Fibroblast of skin of right quadriceps (primary cell): ENCODE results near the gene SV2A.
"Not testable (repeated sequence)": the region's sequence is repeated elsewhere in the genome, so short reads cannot be mapped to it uniquely, and the experiment has no call there.

ENCODE experiments used
- DNase-seq: peaks from one replicate; pipeline ENCODE4 v3.0.0-alpha.2; 2013

The SV2A gene, protein sequence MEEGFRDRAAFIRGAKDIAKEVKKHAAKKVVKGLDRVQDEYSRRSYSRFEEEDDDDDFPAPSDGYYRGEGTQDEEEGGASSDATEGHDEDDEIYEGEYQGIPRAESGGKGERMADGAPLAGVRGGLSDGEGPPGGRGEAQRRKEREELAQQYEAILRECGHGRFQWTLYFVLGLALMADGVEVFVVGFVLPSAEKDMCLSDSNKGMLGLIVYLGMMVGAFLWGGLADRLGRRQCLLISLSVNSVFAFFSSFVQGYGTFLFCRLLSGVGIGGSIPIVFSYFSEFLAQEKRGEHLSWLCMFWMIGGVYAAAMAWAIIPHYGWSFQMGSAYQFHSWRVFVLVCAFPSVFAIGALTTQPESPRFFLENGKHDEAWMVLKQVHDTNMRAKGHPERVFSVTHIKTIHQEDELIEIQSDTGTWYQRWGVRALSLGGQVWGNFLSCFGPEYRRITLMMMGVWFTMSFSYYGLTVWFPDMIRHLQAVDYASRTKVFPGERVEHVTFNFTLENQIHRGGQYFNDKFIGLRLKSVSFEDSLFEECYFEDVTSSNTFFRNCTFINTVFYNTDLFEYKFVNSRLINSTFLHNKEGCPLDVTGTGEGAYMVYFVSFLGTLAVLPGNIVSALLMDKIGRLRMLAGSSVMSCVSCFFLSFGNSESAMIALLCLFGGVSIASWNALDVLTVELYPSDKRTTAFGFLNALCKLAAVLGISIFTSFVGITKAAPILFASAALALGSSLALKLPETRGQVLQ

DNA sequence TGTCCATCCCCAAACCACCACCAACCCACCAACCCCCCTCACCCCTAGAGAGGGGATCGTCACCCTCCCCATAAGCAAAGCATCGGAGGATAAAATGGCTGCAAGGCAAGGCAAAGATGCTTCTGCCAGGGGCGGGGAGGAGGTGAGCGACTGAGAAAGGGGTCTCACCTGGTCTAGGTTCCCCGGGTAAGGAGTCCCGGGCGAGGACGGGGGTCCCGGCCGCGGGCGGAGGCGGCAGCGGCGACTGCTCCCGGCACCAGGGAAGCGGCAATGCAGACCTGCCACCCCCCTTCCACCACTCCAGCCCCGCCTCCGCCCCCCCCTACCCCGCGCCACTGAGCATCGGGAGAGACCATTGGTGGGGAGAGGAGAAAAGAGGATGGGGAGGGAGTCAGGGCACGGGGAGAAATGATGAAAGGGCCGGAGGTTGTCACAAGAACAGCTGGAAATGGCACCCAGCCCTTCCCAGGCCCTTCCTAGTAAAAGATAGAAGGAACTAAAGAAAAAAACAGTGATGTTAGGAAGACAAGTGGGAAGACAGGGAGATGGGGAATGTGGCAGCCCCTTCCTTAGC lies at the start of gene SV2A:
TSS of gene SV2A (minus strand) at position 274 of the 574 bp plus-strand sequence. CDS start 4,004 bp downstream, outside the sequence.
- peak; percentile 67 for DNase-seq

DNA sequence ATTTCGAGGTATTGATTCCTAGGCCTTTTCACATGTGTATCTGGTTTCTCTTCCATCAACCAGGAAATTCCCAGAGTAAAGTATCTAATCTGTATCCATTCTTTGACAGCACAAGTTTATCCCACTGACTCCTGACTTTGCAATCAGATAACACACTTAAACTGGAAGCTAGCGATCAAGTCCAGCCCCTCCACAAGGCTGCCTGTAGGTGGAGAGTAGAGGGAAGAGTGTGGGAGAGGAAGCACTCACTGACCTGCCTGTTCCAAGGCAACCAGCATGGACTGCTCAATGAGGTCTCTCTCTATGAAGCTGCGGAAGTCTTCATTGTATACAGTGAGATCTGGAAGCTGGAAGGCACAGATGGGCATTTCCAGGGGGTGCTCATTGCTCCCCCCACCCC lies 49.4 kb upstream of the SV2A start:
- no peak for DNase-seq

DNA sequence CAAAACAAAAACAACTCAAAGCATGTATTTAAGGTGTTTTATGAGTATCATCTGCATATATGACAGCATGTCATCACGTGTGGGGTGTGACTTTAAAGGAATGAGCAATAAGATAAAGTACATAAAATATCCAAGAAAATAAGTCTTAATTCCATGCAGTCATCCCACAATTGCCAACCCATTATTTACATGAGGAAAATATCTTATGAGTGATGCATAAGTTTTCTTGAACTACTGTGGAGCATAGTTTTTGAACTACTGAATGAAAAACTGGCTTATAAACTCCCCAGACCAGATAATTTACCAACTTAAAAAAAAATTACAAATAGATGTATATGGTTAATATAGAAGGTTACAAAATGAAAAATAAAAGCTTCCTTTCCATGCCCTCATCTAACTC lies 48.8 kb upstream of the SV2A start:
- no peak for DNase-seq

DNA sequence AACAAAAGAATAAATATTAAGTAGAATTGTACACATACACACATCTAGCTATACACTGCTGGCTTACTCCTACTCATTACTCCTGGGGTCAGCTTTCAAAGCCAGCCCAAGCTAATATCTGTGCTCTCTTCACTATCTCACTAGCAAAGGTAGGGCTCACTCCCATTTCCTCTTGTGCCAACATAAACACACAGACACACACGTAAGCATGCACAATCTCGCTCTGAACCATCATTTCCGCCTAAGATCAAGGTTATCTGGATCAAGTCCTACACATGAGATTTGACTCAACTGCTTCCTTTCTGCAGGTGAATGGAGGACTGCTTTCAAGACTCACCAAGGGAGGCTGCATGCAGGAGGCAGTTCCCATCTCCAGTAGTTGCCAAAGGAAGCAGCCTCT lies 47.8 kb upstream of the SV2A start:
- no peak for DNase-seq

DNA sequence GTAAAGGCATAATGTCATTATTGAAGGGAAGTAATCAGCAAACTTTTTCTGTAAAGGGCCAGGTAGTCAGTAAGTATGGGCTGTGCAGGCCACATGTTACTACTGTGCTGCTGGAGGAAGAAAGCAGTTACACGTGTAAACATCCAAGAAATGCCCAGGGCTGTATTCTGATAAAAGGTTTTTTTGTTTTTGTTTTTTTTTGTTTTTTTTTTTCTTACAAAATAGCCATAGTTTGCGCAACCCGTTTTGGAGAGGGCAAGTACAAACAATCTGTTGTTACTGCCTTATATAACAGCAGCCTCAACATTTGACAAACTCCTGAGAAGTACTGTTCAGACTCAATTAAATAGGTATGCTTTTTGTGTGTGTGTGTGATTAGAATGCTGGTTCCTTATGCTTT lies 45.7 kb upstream of the SV2A start:
- DNase-seq, result no peak

DNA sequence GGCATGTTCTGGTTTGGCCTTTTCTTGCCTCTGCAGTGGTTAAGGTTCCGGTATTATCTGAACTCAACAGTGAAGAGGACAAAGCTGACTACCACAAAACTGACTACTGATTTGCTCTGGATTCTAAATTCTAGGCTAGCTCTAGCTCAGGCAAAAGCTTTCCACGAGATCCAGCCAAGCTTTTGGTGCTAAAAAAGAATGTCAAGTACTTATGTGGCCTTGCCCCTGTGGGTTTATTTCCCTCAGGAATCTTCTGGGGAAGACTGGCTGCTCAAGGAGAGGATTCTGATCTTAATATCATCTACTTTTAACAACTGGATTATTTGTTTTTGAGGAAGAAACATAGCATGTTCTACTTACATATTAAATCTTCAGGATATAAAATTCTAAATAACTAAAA lies 45.1 kb upstream of the SV2A start:
- no peak for DNase-seq

DNA sequence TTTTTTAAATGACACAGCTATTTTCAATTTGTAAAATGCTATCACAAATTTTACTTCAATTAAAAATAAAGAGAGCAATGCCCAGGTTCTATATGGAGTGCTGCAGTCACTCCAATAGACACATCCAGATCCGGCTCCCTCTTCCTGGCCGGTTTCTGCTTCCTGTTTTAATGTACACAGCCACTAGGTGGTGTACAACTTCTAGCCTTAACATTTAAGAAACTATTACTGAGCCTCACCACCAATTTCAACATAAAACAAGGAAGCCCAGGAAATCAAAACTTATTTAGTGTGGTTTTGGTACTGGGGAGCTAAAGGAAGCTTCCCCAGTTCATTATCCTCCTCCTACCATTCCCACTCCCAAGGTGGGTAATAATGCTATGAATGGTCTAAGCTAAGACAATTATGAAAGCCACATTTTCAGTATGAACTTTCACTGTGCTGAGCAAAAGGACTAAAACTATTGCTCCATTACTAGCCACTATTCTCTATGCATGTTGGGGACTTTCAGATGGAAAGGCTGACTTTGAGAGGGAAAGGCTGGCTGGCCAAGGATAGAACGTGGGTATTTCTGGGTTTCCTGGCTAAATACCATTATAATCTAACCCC lies 44.5 kb upstream of the SV2A start:
- DNase-seq, result peak; percentile 74

DNA sequence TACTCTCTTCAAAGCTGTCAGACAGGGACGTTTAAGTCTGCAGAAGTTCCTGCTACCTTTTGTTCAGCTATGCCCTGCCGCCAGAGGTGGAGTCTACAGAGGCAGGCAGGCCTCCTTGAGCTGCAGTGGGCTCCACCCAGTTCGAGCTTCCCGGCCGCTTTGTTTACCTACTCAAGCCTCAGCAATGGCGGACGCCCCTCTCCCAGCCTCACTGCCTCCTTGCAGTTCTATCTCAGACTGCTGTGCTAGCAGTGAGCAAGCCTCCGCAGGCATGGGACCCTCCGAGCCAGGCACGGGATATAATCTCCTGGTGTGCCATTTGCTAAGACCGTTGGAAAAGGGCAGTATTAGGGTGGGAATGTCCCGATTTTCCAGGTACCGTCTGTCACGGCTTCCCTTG lies 39.9 kb upstream of the SV2A start:
- DNase-seq, result not testable (repeated sequence)

DNA sequence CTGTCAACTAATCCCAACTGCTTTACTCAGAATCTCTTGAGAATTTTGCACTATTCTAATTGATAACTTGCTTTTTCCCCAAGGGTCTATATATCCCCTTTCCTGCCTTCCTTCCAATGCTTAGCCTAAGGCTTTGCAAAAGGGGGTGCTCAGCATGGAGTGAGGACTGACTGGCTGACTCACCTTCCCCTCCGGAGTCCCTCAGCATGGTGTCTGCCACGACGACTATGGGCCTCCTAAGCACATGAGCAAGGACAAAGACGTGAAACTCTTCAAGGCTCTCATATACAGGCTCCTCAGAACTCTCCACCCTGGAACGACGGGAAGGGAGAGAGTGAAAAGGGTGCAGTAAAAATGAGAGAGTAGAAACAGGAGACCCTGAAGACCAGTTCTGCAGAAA lies 32.3 kb upstream of the SV2A start:
- DNase-seq, result no peak

DNA sequence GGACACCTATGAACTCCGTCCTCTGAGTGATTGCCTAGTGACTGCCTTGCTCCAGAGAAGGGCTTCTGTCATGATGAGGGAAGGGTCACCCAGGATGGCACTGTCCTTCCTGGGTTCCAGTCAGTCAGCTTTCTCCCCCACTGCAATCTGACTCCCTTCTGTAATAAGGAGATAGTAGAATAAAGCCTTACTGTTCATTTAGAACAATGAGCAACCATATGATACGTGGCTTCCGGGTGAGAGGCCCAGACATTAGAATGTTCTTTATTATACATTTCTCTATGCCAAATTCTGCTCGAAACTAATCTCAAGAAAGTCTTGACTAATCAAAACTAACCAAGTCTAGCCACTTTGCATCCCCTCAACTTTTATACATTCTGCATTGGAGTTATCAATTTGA lies 27.6 kb upstream of the SV2A start:
- no peak for DNase-seq

DNA sequence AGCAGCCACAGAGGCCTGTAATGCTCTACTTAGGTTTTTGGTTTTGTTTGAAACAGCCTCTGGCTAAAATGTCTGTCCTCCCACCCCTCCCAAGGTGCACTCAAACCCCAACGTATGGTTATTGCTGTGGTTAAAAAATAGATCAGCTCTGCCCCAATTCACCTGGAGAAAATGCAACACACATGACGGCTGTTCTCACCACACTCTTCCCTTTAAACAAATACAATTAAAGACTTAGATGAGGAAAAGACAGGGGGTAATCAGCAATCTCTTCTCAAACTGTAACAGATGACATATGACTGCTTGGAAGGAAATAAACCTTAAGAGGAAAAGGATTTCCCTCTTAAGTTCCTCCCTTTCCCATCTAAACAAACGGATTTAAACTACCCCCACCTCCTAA lies 25.2 kb upstream of the SV2A start:
- DNase-seq, result no peak

DNA sequence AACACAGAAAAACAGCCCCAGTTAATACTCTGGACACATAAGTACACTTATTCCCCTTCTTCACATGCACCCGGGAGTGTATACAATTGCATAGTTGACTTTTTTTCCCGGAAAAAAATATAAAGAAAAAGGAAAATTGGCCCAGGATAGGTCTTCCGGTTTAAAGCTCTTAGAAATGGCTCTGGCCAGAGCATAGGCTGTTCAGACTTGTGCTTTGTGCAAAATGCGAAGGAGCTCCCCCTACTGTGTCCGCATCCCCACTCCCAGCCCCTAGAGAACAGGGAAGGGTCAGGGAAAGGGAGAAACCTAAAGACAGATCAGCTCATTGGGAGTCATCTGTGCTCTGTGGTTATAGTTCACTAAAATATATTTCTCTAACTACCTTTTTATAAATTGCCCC lies 24.6 kb upstream of the SV2A start:
- peak; percentile 20 for DNase-seq

DNA sequence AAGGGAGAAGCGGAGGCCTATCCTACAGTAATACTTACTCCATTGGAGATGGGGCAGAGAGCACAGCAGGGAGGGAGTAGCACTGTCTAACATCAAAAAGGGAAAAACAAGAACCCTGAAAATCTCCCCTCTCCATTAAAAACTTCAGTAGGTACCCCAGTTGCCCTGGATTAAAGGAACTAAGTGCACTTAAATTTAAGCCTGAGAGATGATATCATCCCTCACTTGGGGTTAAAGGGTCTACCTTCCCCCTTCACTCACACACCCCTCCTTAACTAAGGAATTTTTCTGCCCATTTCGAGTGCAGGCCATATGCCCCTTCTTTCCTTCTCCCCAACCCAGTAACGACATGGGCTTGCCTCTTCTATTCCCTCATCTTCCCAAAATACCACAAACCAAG lies 22.8 kb upstream of the SV2A start:
- DNase-seq, result no peak

DNA sequence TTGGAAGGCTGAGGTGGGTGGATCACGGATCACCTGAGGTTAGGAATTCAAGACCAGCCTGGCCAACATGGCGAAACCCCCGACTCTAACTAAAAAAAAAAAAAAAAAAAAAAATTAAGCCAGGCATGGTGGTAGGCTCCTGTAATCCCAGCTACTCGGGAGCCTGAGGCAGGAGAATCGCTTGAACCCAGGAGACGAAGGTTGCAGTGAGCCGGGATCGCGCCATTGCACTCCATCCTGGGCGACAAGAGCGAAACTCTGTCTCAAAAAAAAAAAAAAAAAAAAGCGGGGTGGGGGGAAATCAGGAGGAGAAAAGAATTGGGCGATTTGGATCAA lies 21.0 kb upstream of the SV2A start:
- not testable (repeated sequence) for DNase-seq

DNA sequence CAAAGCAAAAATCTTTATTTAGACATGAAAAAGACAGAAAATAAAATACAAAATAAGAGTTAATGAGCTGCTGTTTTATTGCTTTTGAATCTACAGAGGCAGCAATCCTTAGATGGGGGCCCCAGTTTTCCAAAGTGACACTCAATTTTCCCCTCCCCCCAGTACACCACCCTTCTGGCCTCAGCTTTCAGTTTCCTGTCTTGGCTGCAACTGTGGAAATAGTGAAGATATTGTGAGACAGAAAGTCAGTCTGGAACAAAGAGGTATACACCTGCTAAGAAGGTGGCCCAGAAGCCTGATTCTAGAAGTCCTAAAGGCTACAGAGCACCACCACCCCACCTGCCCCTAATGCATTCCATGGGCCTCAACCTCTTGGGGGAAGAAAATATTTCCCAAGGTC lies 20.1 kb upstream of the SV2A start:
- no peak for DNase-seq

DNA sequence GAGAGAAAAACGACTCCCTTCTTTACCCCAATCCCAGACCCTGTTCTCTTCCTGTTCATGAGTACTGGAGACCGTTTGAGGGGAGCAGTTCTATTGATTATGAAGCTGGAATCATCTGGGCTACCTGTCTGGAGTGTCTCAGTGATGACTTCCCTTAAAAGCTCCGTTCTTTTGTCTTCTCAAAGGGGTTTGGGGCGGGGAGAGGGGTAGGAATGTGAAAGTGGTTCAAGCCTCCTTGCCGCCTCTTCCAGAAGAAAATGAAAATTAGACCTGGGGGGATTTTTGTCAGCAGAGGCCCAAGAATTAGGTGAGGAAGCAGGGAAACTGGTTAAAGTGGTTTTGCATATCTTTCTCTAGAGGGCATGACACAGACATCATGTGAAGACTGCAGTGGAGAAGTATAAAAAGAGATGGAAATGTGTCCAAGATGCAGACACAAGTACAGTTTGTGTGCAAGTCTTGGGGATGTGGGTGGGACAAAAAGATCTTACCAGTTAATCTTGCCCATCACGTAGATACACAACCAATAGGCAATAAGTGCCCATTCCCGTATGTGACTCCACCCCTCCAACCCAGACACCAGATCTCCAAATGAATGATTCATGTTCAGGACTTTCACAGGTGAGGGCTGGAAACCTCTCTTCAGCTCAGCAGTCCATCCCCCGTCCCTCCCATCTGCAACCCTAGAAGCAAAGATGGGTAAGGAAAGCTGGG lies 19.5 kb upstream of the SV2A start:
- DNase-seq, result peak; percentile 39

DNA sequence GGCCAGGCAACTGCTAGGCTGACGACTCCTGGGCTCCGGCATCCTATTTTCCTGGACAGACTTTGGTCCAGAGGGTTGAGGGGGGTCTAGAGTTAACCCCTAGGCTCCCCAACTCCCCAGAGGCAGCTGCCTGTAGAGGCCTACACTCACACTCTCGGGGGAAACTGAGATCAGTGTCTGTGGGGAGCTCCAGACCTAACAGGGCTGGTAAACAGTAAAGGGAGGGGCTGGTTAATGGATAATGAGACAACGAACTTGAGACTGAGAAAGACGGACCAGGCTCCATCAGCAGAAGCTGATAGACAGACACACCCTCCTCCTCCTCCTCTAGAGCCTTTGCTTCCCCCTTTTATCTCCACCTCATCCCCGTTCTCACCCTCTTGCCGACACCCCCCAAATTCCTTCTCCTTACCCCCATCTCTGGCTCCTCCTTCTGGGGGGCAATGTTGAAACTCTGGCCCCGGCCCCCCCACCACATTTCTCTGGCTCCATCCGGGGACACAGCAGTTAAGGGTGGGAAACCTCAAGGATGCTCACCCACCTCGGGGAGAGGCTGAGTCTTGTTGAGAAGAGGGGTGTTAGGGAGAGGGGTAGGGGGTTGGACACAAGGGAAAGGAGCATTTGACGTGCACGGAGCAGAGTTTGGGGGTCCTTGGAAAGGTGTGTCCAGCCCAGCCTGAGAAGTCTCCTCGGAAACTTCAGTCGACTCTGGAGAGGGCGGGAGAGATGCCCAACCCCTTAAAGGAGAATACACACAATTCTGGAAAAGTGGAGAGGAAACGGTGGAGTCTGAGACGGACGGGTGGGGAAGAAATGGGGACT lies 18.7 kb upstream of the SV2A start, which contains the start of gene MTMR11:
TSS of gene MTMR11 (minus strand) at position 710 of the 822 bp plus-strand sequence. CDS start at position 478, 232 bp downstream.
- DNase-seq, result peak; percentile 43

DNA sequence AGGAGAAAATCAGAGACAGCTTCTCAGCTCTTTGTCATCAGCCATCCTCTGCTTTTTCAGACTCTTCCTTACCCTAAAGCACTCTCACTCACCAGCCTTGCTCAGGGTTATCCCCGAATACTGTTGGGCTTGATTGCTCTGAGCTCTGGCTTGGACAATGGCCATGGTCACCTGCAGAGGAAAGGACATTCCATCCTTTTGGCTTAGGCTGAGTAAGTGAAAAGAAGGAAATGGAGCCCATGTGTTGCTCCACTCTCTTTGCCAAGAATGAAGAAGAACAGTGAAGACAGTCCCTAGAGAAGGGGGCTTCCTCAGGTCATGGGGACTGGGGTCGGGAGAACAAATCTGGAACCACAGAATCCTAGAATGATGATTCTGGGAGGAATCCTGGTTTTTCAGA lies 16.7 kb upstream of the SV2A start:
- no peak for DNase-seq

DNA sequence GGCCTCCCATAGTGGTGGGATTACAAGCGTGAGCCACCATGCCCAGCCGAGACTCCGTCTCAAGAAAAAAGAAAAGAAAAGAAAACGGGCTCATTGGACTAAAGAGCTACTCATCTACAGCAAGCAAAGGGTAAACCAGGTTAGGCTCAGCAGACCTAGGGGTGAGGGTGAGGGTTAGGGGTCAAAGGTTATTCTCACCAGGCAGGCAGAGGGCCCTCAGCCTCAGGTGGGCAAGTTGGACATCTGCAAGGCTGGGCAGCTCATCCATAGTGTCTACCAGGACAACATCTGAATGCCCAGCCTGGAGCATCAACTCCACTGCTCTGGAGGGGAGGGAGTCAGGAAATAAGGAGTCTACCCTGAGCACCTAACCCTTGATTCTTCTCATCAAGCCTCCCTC lies 15.6 kb upstream of the SV2A start:
- no peak for DNase-seq

DNA sequence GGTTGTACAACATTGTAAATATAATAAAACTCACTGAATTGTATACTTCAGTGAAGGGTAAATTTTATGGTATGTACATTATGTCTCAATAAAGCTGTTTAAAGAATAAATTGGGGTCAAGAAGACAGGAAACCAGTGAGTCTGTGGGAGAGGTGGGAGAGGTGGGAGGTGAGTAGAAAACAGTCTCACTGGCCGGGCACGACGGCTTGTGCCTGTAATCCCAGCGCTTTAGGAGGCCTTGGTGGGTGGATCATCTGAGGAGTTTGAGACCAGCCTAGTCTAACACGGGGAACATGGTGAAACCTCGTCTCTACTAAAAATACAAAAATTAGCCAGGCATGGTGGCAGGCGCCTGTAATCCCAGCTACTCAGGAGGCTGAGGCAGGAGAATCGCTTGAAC lies 14.8 kb upstream of the SV2A start:
- no peak for DNase-seq

DNA sequence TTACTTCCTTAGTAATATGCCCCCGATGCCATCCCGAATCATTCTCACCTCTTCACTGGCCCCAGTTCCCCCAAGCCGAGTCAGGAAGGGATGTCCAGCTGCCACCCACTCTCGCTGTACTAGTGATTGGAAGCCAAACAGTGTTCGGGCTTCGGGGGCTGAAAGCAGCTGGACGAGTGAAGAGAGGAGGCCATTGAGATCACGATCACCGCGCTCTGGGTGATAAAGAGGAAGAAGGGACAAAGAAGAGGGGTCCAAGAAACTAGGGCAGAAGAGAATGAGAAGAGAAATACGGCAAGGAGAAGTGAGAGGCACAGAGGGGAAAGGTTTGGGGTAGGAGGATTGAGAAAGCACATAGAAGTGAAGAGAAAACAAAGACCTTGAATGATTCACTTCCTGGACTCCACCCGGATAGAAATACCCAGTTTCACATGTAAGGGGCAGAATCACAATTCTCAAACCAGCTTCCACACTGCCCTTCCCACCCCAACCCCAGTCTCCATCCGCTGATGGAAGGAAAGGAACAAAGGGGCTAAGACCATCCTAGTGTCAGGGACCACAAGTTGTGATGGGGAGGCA lies 13.7 kb upstream of the SV2A start:
- DNase-seq, result no peak

DNA sequence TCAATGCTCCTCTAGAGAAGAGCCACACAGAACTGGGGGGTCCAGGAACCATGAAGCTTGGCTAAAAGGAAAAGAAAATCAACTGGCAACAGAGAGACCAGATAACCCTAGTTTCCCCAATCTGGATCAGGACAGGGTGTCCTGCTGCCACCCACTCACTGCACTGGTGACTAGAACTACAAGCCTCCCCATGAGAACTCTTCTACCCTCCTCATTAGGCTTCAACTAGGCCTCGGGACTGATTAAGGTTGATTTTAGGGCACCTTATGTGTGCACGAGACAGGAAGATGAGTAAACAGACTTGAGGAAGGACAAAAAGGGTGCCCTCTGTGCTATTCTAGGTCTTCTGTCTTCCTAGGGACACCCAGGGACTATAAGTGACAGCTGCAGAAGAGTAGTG lies 12.2 kb upstream of the SV2A start:
- DNase-seq, result no peak
